ENCODE results near the gene EPN2.

The EPN2 gene

DNA sequence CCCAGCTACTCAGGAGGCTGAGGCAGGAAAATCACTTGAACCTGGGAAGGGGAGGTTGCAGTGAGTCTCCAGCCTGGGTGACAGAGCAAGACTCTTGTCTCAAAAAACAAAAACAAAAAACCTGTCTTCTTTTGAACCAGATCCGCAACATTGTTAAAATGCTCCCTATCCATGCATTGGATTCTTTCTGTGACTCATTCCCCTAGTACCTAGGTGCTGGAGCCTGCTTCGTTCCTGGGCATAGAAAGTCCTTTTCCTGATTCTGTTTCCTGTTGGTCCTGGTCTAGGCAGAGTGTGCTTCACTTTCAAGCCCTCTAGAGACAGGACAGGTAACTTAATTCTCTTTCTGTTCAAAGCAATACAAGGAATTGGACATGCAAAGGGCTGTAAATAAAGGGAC, 5.2 kb downstream of the EPN2 start:
- no peak for DNase-seq

DNA sequence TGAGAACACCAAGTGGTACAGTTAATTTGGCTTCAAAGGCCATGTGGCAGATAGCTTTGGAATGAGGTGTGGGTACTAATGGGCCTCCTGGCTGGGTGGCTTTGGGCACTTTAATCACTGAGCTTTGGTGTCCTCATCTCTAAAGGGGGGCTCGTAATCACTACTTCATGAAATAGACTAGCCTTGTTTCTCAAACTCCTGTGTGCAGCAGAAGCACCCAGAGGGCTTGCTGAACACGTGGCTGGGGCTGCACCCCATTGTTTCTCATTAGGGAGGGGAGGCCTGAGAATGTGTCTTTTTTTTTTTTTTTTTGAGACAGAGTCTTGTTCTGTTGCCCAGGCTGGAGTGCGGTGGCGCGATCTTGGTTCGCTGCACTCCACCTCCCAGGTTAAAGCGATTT, 5.8 kb downstream of the EPN2 start:
- no peak for DNase-seq

DNA sequence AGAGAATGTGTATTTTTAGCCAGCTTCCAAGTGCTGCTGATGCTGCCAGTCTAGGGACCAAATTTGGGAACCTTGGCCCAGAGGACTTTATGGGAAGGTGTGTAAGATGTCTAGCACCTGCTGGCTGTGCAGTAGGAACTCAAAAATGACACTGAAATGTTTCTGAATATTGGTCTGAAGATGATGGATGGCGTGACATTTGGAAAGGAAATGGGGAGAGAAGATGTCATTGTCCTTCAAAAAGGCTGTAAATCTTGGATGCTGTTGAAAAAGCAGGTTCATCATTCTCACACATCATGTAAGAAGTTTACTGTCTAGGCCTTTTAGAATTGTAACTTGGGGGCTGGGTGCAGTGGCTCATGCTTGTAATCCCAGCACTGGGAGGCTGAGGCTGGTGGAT, 6.7 kb downstream of the EPN2 start:
- DNase-seq = no peak

GRCh38 chr17:19244357-19244756, 7.2 kb downstream of the EPN2 start:
- no peak for DNase-seq

DNA sequence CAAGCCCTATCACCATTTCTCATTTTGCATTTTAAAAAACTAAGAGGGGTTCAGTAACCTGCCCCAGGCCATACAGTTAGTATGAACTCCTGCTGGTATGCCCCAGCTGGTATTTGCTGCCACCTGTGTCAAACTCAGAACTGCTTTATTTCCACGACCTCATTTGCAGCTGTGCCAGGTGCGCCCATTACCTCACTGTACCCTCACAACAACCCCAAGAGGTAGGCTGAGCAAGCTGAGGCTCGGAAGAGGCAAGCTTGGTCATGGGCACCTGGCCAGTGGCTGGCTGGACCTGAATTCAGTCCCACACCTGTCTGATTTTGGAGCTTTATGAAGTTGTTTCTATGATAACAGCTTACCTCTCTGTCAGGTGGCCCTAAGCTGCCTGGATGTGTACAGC, 7.6 kb downstream of the EPN2 start:
- no peak for DNase-seq

- DNase-seq = no peak
These were observed 10.3 kb downstream of the EPN2 start for GRCh38 chr17:19247473-19247872.

DNA sequence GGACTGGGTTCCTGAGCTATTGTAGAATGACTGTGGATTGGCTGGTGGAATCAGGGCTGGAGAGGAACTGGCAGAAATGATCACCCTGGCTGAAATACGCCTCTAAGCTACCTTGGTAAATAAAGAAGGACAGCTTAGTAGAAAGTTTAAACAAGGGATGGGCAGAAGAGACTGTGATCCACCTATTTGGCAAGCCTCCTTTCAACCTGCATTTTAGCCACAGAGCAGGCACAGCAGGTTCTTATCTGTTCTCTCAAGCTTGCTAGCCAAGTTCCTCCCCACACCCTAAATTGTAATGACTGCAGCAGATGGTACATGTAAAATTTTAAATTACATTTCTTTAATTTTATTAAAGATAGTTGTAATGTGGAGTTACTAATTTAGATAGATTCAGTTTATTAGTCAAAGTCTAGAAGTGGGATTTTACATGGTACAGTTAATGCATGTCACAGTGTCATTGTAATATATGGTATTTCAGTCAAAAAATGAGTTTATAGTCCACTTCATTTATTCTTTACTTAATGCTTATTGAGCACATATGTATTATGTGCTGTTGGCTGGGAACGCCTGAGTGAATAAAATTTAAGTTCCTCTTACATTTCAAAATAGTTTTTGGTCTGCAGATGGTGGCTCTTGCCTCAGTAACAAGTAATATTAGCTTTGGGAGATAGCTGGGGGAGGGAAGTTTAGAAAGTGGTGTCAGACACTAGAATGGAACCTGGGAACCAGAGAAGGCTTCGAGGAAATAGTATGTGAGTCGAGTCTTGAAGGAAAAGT, 11.2 kb downstream of the EPN2 start:
- DNase-seq = no peak

- DNase-seq = no peak
These were observed 11.9 kb downstream of the EPN2 start for GRCh38 chr17:19248928-19249574.

GRCh38 chr17:19249681-19250080, 12.5 kb downstream of the EPN2 start:
- no peak for DNase-seq

DNA sequence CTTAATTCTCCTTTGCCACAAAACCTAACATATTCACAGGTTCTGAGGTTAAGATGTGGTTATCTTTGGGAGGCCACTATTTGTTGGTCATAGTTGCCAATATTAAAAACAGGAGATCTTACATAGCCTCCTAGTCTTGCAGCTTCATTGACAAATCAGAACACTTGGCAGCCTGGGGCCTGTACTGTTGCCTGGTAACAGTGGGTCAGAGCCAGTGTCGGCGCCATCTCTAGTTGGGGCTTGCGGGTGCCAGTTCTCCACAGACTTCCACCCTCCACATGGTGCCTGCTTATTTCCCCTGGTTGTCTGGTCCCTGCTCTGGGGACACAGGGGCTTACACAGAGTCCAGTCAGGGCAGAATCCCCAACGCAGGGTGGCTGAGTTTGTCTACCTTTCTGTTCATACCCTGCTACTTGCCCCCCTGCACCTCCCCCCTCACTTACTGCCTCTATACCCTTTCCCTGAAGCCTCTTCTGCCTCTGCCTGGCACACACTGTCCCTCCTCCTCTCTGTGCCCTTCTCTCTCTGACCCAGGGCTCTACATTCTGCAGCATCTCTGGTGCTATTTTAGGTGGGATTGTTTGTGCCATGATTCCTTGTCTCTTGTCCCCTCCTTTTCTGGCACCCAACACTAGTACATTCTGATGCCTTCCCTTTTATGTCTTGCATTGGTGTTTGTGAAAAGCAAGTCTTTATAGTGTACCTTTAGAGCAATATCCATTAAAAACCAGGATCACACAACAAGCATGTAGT, 13.4 kb downstream of the EPN2 start:
- no peak for DNase-seq

GRCh38 chr17:19253112-19253511, 15.9 kb downstream of the EPN2 start:
- DNase-seq = no peak

DNA sequence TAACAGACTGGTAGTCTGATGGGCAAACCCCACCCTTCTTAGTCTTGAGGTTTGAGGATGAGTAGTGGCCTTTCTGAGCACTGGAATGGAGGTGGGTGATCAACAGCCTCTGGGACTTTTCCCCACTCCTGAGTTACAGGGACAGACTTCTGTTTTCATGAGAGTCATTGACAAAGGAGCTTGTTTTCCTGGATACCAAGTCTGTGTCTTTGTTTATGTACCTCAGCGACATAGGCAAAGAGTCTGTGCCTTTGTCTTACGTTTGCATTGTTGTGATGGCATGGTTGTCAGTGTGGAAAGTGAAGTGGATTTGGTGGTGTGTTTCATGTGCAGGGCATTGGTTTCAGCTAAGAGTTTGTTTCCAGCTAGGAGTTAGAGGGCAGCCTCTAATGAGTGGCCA, 17.5 kb downstream of the EPN2 start:
- DNase-seq = no peak

DNA sequence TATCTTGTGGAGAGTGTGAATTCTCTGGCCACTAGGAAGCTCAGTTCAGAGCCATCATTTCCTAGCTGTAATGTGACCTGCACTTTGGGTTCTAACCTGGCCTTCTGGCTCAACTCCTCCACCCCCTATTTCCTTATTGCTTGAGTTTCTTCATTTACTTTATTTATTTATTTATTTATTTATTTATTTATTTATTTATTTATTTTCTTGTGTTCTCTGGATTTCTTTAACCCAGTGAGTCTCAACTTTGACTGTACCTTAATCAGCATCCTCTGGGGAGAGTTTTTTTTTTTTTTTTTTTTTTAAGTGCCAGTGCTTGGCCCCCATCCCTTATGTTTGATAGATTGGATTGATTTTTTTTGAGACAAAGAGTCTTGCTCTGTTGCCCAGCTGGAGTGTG, 18.1 kb downstream of the EPN2 start:
- no peak for DNase-seq

DNA sequence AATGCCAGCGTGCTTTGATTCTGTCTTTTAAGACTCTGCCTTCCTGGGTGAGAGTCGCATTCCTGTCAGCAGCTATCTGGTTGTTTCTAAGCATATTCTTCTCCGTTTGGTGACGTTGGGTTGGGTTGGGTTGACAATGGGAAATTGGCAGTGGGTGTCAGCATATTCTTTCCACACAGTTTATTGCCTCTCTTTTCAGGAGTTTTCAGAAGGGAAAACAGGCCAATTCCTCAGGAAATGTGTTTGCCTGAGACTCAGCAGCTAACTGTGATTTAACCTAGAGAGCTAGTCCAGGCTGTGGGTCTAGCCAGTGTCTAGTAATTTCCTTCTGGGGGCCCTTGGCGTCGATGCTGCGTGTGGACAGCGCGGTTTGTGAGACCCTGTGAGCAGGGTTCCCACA, 21.2 kb downstream of the EPN2 start:
- DNase-seq = no peak

DNA sequence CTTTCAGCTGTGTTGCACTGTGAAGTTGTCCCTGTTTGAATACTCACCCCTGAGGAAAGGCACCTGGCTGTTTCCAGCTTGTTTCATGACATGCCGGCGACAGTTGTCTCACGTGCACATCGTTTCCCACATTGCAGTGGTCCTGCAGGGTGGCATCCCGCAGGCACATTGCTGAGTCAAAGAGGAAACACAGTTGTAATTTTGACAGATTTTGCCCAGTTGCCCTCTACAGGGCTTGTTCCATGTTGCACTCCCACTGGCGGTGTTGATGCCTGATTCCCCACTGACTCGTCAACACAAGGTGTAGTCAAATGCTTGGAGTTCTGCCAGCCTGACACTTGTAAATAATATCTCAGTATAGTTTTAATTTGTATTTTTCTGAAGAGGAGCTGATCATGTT, 23.8 kb downstream of the EPN2 start:
- no peak for DNase-seq

GRCh38 chr17:19261426-19261825, 24.3 kb downstream of the EPN2 start:
- no peak for DNase-seq

DNA sequence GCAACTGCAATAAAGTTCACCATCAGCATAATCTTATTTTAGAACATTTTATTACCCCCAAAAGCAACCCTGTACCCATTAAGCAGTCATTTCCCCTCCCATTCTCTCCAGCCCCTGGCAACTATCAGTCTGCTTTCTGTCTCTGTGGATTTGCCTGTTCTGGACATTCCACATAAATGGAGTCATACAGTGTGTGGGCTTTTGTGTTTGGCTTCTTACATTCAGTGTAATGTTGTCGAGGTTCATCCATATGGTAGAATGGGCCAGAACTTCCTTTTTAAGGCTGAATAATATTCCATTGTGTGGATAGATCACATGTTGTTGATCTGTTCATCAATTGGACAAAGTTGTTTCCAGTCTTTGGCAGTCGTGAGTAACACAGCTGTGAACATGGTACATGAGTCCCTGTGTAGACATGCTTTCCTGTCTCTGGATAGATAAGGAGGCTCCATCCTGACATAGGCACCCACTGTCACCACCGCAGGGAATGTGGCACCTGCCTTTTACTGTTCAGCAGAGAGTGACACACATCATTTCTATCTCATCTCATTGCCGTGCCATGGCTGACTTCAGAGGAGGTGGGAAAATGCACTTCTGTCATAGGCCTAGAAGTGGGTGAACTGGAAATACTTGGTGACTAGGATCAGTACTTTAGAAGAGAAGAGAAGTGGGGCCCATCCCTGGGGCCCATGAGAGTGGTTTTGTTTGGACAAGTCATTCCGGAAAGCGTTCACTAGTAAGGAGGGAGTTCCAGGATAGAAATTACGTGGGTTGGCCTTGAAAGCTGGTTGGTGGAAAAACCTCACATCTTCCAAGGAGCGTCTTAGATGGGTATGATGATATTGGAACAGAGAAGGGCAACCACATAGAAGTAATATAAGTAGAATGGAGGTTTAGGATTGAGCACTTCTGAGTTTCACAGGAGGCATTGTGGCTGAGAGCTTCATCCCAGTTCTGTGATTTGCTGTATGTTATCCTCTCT, 25.8 kb downstream of the EPN2 start:
- no peak for DNase-seq

GRCh38 chr17:19263641-19264051, 26.5 kb downstream of the EPN2 start:
- no peak for DNase-seq

DNA sequence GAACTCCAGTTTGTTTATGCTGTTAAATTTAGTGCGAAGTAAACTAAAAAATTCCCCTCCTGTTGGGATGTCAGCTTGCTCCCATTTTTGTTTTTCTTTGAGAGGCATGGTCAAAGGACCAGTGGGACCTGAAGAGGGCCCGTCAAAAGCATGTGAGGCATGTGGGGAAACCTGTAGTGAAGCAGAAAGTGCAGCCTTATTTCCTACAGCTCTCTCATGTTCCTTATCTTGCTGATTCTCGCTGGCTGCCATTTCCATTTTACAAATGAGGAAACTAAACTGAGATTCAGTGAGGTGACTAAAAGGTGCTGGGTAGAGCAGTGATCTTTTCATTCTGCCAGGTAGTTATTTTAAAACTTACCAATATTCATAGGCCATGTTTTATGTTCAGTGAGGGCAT, 27.1 kb downstream of the EPN2 start:
- DNase-seq = no peak

- no peak for DNase-seq
These were observed 27.5 kb downstream of the EPN2 start for GRCh38 chr17:19264681-19265080.

- DNase-seq = no peak
These were observed 28.6 kb downstream of the EPN2 start for GRCh38 chr17:19265755-19266154.

DNA sequence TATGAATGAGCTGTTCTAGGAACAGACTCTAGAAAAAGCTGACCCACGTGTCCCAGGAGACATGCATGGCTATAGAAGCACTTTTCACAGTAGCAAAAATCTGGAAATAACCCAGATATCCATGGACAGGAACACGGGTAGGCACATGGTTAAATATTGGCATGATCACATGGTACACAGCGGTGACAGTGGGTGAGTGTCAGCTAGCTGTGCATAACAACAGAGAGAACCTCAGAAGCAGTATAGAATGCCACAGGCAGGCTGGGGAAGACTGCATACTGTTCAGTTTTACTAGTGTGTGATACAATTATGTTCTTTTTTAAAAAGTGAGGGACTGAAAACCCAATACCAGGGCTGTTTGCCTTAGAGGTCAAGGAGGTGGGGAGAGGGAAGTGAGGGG, 31.4 kb downstream of the EPN2 start:
- no peak for DNase-seq

GRCh38 chr17:19269106-19269505, 31.9 kb downstream of the EPN2 start:
- no peak for DNase-seq

Measured in effector CD4-positive, alpha-beta T cell (primary cell).